ENCODE data around the gene ARHGAP9. TPM values are rescaled to one million over a fixed set of nuclear protein-coding genes. Genes with fewer than 3 reads are reported as not detected.

ARHGAP9 gene
- total RNA-seq, 1 experiment from 2014 or later, result 3.6 TPM

- TF ChIP-seq MXD4 (CRISPR knock-in tag; IDR thresholded peaks at IDR 0.05; ENCODE audit: borderline replicate concordance) (no peak), JAZF1 (CRISPR knock-in tag; IDR thresholded peaks at IDR 0.05) (no peak)
- peaks cover 12% of the 10 kb centered on the region for H3K4me1 Mint-ChIP-seq
- DNase-seq (ENCODE audit: low spot score), result no peak
- no peak overlapping the region for H3K4me3 Mint-ChIP-seq
- no peak overlapping the region for H3K27ac Mint-ChIP-seq
- ChIA-PET POLR2A (no interaction called here), CTCF (interaction anchor here (1.5 kb wide), 1 partner anchor 11 kb away, joined by 12 read pairs; no protein-coding TSS in a partner anchor)
- H3K9me3 Mint-ChIP-seq, result no peaks in the 10 kb centered on the region
- ATAC-seq, result no peak
- H3K36me3 Mint-ChIP-seq, result 0 out of 2 replicates have a peak, but pooled peaks cover 3% of the 10 kb centered on the region
- H3K27me3 Mint-ChIP-seq (ENCODE audit: low read depth), result peaks cover 9% of the 10 kb centered on the region
Observed at GRCh38 chr12:57465030-57465746, 14.5 kb downstream of the ARHGAP9 start.

GRCh38 chr12:57464569-57464968 is 15.1 kb downstream of the ARHGAP9 start:
- H3K27ac Mint-ChIP-seq, result no peak overlapping the region
- POLR2A ChIA-PET, result interaction anchor here (0.6 kb wide), 1 partner anchor 184 kb away, joined by 5 read pairs; no protein-coding TSS in a partner anchor
- ATAC-seq (no peak), DNase-seq (ENCODE audit: low spot score) (no peak)
- CTCF ChIA-PET, result interaction anchor here (1.2 kb wide), 1 partner anchor 157 kb away, joined by 3 read pairs; no protein-coding TSS in a partner anchor
- no peak for TF ChIP-seq CREB1 (CRISPR knock-in tag; IDR thresholded peaks at IDR 0.05)
- no peak for TF ChIP-seq ATF1 (CRISPR knock-in tag; IDR thresholded peaks at IDR 0.05)
- no peak for TF ChIP-seq ZNF532 (CRISPR knock-in tag; IDR thresholded peaks at IDR 0.05; ENCODE audit: borderline replicate concordance)
- TF ChIP-seq JAZF1 (CRISPR knock-in tag; IDR thresholded peaks at IDR 0.05), result no peak
- TF ChIP-seq NFYB (CRISPR knock-in tag; conservative IDR thresholded peaks at IDR 0.05; ENCODE audit: low read depth), result no peak
- peaks cover 13% of the 10 kb centered on the region for H3K4me1 Mint-ChIP-seq
- H3K4me3 Mint-ChIP-seq, result no peak overlapping the region
- H3K9me3 Mint-ChIP-seq, result no peaks in the 10 kb centered on the region
- H3K36me3 Mint-ChIP-seq, result 0 out of 2 replicates have a peak, but pooled peaks cover 3% of the 10 kb centered on the region
- H3K27me3 Mint-ChIP-seq (ENCODE audit: low read depth), result peaks cover 9% of the 10 kb centered on the region

- Mint-ChIP-seq H3K36me3 (0 out of 2 replicates have a peak, but pooled peaks cover 3% of the 10 kb centered on the region), H3K9me3 (no peaks in the 10 kb centered on the region), H3K4me3 (peak overlapping the region; percentile 96), H3K4me1 (peaks cover 23% of the 10 kb centered on the region), H3K27ac (no peak overlapping the region; the same call in 1 of the 2 replicates), H3K27me3 (ENCODE audit: low read depth) (peaks cover 9% of the 10 kb centered on the region)
- TF ChIP-seq NFE2L1 (CRISPR knock-in tag; IDR thresholded peaks at IDR 0.05), result no peak
- TF ChIP-seq ZNF396 (CRISPR knock-in tag; IDR thresholded peaks at IDR 0.05; ENCODE audit: borderline replicate concordance), result no peak
- TF ChIP-seq ZSCAN18 (CRISPR knock-in tag; IDR thresholded peaks at IDR 0.05), result no peak
- peak; percentile 9; the same call in 1 of the 2 replicates for TF ChIP-seq CTCF (IDR thresholded peaks at IDR 0.05)
- TF ChIP-seq MXD4 (CRISPR knock-in tag; IDR thresholded peaks at IDR 0.05; ENCODE audit: borderline replicate concordance), result no peak
- no peak for TF ChIP-seq ESRRA (CRISPR knock-in tag; IDR thresholded peaks at IDR 0.05; ENCODE audit: borderline replicate concordance)
- TF ChIP-seq SOX15 (CRISPR knock-in tag; IDR thresholded peaks at IDR 0.05), result no peak
- no peak for TF ChIP-seq FOXP1 (CRISPR knock-in tag; IDR thresholded peaks at IDR 0.05; ENCODE audit: borderline replicate concordance)
- no peak for ATAC-seq
- ChIA-PET CTCF (interaction anchor here (0.7 to 5.2 kb wide), 14 partner anchors 8 to 475 kb away, joined by 3 to 42 read pairs (median 4); partner anchors contain the start of genes DCTN2 and INHBE), POLR2A (no interaction called here)
- no peak for DNase-seq (ENCODE audit: low spot score)
Observed at GRCh38 chr12:57462912-57463253, 16.8 kb downstream of the ARHGAP9 start.
